Measurements from ENCODE around the gene PTPRT.

DNA sequence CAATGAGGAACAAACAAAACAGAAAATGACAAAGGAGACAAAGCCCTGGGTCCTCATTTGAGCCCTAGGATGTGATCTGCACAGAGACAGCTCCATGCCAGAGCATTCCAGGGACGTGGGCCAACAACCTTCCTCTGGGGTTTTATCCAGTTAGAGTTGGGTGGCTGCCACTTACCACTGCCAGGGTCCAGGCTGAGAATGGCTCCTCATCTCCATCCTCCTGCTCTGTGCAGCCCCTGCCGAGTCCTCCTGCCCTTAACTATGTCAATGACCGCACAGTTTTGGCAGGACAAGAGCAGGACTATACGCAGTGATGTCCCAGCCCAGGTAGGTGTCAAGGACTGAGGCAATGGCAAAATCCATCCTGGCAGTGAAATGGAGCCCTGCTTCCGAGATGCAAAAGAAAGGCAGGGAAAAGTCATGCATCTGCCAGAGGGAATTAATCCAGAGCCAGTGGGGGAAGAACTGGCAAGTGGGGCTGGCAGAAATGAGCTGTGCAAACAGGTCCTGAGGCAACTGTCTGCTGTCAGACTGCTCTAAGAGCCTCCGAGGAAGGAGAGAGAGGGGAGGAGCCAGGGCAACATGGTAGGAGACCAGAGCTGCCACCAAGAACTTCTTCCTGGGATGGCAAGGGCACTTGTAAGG is 449.4 kb downstream of the PTPRT start:
- TF ChIP-seq POLR2AphosphoS5 (IDR thresholded peaks at IDR 0.05; ENCODE audit: low read depth, low read length) (no peak), POLR2A (IDR thresholded peaks at IDR 0.05; ENCODE audit: low read depth, low read length) (no peak), TAF1 (IDR thresholded peaks at IDR 0.05; ENCODE audit: borderline replicate concordance, low read depth, low read length) (no peak)

Data from GM12892 (cell line).